ENCODE results near the gene PTP4A2. TPM values are rescaled to one million over a fixed set of nuclear protein-coding genes. Genes with fewer than 3 reads are reported as not detected.

The PTP4A2 gene
- total and polyA plus RNA-seq, 11 donors, result 74.4 to 354 (median 242) TPM

DNA sequence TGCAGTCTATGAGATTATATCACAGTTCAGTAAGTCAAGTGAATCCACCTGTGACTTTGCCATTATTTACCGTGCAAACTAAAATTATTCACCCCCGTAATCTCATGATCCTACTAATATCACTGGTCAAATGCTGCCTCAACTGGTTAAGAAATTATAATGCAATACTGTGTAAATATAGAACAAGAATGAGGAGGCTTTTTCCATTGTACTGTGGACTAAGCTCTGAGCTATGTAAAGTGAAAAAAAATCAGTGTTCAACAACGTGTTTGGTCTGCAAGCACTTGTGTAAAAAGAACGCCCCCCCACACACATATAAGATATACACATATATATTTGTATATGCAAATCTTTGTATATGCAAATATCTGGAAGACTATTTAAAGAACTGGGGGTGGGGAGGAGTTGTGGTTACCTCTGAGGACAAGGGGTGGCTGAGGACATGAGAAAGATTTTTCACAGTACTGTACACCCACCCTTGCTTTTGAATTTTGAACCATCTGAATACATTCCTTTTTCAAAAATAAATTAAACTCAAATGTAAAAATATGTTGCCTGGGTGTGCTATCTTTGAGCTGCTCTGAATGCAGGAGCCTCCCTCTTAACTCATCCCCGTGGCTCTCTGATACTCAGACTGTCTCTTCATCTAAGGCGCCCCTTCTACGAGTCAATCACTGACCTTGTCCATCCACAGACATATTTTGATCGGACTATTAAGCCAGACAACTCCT is 57.0 kb downstream of the PTP4A2 start:
- Histone ChIP-seq H3K4me1 (peaks cover 0 to 16% (median 0%) of the 10 kb centered on the region in 12 donors), H3K4me3 (no peak overlapping the region), H3K27ac (no peak overlapping the region), H3K36me3 (no peaks in the 10 kb centered on the region), H3K9me3 (peaks cover 0 to 2% (median 0%) of the 10 kb centered on the region in 12 donors), H3K27me3 (no peaks in the 10 kb centered on the region)
- WGBS, 4 donors, result 44 to 56% (median 50%) methylated on average over 8 of the region's 8 CpGs
- TF ChIP-seq, protein P1, sequence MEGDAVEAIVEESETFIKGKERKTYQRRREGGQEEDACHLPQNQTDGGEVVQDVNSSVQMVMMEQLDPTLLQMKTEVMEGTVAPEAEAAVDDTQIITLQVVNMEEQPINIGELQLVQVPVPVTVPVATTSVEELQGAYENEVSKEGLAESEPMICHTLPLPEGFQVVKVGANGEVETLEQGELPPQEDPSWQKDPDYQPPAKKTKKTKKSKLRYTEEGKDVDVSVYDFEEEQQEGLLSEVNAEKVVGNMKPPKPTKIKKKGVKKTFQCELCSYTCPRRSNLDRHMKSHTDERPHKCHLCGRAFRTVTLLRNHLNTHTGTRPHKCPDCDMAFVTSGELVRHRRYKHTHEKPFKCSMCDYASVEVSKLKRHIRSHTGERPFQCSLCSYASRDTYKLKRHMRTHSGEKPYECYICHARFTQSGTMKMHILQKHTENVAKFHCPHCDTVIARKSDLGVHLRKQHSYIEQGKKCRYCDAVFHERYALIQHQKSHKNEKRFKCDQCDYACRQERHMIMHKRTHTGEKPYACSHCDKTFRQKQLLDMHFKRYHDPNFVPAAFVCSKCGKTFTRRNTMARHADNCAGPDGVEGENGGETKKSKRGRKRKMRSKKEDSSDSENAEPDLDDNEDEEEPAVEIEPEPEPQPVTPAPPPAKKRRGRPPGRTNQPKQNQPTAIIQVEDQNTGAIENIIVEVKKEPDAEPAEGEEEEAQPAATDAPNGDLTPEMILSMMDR (IDR thresholded peaks at IDR 0.05), result no peak
- no peak for TF ChIP-seq POLR2A (IDR thresholded peaks at IDR 0.05)
- ATAC-seq (peak in 2 of 4 donors; percentile 29 to 60), DNase-seq (no peak)
- intact Hi-C loops (cut with DNase I), result no loop called here

DNA sequence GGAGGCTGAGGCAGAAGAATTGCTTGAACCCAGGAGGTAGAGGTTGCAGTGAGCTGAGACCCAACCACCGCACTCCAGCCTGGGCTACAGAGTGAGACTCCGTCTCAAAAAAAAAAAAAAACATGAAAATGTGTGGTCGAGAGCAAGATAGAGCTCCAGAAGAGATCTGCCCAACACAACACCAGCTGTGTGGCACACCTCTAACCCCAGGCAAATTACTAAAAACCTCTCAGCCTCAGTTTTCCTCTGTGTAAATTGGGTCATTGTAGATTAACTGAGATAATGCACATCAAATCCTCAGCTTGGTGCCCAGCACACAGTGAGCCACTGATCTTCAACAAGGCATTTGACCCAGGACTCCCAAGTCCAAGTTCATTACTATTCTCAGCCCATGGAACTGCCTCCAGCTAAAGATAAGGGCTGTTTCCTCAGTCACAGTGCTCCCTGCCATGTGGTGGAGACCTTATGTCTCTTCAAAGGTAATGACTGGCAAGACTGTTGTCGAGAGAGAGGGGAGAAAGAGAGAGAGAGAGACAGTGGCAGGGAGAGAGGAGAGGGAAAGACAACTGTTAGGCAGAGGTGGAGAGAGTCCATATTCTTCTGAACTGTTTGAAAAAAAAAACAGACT is 58.1 kb downstream of the PTP4A2 start:
- peak; percentile 21 to 69 (median 56) for ATAC-seq
- intact Hi-C loops (cut with DNase I), result no loop called here
- Histone ChIP-seq H3K27ac (no peak overlapping the region), H3K9me3 (peaks cover 0 to 2% (median 0%) of the 10 kb centered on the region in 12 donors), H3K4me3 (no peak overlapping the region), H3K27me3 (no peaks in the 10 kb centered on the region), H3K36me3 (no peaks in the 10 kb centered on the region), H3K4me1 (peaks cover 0 to 16% (median 0%) of the 10 kb centered on the region in 12 donors)
- no peak for DNase-seq
- WGBS, 4 donors, result 62 to 75% (median 72%) methylated on average over 4 of the region's 4 CpGs
- no peak for TF ChIP-seq POLR2A (IDR thresholded peaks at IDR 0.05)
- TF ChIP-seq, protein P1 (IDR thresholded peaks at IDR 0.05), result no peak

DNA sequence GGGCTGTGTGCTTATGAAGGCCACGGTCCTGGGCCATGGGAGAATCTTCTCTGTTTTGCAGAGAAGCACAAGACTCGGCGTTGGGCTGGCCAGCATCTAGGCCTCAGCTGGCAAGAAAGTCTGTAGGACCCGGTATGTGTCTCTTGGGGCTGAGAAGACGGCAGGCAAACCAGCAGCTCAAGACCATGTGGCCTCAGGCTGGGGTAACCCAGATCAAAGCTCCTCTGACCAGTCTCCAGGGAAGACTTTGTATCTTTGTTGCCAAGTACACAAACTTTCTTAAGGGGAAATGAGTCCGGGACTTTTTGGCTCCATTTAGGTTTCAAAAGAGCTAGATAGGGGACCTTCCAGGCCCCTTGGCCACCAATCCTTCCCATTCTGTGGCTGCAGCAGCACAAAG is 60.1 kb downstream of the PTP4A2 start:
- WGBS, 4 donors, result 60 to 87% (median 68%) methylated on average over 6 of the region's 6 CpGs
- Histone ChIP-seq H3K4me3 (no peak overlapping the region), H3K27me3 (no peaks in the 10 kb centered on the region), H3K4me1 (peaks cover 0 to 16% (median 0%) of the 10 kb centered on the region in 12 donors), H3K27ac (no peak overlapping the region), H3K9me3 (peaks cover 0 to 5% (median 0%) of the 10 kb centered on the region in 12 donors), H3K36me3 (no peaks in the 10 kb centered on the region)
- intact Hi-C loops (cut with DNase I), result no loop called here
- ATAC-seq (no peak), DNase-seq (peak in 1 of 5 donors; percentile 29)
- TF ChIP-seq, protein P1 (IDR thresholded peaks at IDR 0.05), result no peak
- TF ChIP-seq POLR2A (IDR thresholded peaks at IDR 0.05), result no peak

DNA sequence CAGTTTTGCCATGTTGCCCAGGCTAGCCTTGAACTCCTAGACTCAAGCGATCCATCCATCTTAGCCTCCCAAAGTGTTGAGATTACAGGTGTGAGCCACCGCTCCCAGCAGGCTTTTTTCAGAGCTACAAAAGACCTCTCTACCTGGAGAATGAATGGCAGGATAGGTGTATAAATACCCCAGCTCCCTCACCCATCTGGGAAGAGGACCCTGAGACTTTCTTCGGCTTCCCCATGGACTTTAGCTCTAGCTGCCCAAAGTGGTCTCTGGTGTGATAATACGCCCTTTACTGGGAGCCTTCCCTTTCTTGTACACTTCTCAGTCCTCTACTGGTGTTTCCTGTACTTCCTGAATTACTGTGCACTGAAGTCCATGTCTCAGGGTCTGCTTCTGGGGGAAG is 60.6 kb downstream of the PTP4A2 start:
- Histone ChIP-seq H3K36me3 (no peaks in the 10 kb centered on the region), H3K27me3 (no peaks in the 10 kb centered on the region), H3K4me3 (no peak overlapping the region), H3K4me1 (peaks cover 0 to 16% (median 0%) of the 10 kb centered on the region in 12 donors), H3K9me3 (peaks cover 0 to 5% (median 0%) of the 10 kb centered on the region in 12 donors), H3K27ac (no peak overlapping the region)
- ATAC-seq, result no peak
- DNase-seq, result no peak
- 66 to 96% (median 80%) methylated on average over 4 of the region's 4 CpGs for WGBS, 4 donors
- TF ChIP-seq POLR2A (IDR thresholded peaks at IDR 0.05), result no peak
- TF ChIP-seq, protein P1 (IDR thresholded peaks at IDR 0.05), result no peak
- intact Hi-C loops (cut with DNase I), result no loop called here
